Measurements from ENCODE around the gene SHC2.
"Not testable (repeated sequence)": the region's sequence is repeated elsewhere in the genome, so short reads cannot be mapped to it uniquely, and the experiment has no call there.

SHC2 gene

DNA sequence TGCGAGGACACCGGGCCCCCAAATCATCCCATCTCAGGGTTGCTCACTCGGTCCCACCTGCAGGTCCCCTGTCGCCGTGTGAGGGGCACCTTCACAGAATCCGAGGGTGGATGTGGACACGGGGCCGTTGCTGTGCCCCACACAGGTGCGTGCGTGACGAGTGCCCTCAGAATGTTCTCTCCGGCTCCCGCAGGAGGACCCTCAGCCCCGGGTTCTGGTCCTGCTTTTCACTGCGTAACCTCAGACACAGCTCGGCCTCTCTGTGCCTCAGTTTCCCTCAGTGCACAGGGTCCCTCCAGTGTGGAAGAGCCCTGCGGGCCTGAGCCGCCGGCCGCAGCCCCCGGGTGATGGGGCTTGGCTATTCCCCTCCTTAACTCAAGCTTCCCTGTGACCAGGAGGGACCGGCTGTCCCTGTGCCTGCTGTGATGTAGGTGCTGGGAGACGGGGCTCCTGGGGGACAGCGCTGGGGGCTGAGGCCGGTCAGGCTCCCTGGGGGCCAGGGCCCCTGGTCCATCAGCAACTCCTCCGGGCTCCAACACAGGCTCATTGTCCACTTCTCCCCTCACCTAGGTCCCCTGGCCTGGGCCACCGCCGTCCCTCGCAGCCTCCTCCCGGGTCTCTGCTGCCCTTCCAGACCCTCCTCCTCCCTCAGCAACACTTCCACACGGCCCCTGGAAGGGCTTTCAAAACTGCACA is 4.8 kb downstream of the SHC2 start:
- Histone ChIP-seq H3K4me1 (no peaks in the 10 kb centered on the region), H3K9me3 (no peaks in the 10 kb centered on the region; the same call in 1 of the 2 replicates), H3K27me3 (ENCODE audit: low read depth) (no peaks in the 10 kb centered on the region), H3K4me3 (no peak overlapping the region), H3K36me3 (replicated peaks) (no peaks in the 10 kb centered on the region)
- DNase-seq (ENCODE audit: low spot score in 2 of 2): no peak
- in situ Hi-C loops (cut with MboI; ENCODE audit: low sequenced_read_pairs): no loop called here

- Histone ChIP-seq H3K36me3 (replicated peaks) (no peaks in the 10 kb centered on the region), H3K9me3 (no peaks in the 10 kb centered on the region; the same call in 1 of the 2 replicates), H3K4me1 (no peaks in the 10 kb centered on the region), H3K4me3 (no peak overlapping the region), H3K27me3 (ENCODE audit: low read depth) (no peaks in the 10 kb centered on the region)
- no peak for DNase-seq (ENCODE audit: low spot score in 2 of 2)
- in situ Hi-C loops (cut with MboI; ENCODE audit: low sequenced_read_pairs): no loop called here
Observed at GRCh38 chr19:455031-455705, 5.7 kb downstream of the SHC2 start.

GRCh38 chr19:453606-454005 is 7.2 kb downstream of the SHC2 start:
- Histone ChIP-seq H3K4me3 (no peak overlapping the region), H3K9me3 (no peaks in the 10 kb centered on the region; the same call in 1 of the 2 replicates), H3K4me1 (no peaks in the 10 kb centered on the region), H3K27me3 (ENCODE audit: low read depth) (no peaks in the 10 kb centered on the region), H3K36me3 (replicated peaks) (no peaks in the 10 kb centered on the region)
- no peak for DNase-seq (ENCODE audit: low spot score in 2 of 2)
- in situ Hi-C loops (cut with MboI; ENCODE audit: low sequenced_read_pairs): no loop called here

DNA sequence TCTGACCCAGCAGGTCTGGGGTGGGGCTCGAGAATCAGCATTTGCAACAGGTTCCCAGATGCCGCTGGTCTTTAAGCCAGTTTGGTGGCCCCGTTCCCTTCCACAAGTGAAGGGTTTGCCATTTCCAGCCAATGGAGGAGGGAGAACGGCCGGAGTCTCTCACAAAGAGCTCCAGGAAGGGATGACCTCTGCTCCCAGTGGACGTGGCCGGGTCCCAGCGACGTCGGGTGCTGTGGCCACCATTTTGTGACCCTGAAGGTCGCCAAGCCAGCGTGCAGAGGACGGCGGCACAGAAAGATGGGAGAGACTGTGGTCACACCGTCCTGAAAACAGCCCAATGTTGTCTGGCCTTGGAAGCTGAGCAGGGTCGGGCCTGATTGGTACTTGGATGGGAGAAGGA is 8.0 kb downstream of the SHC2 start:
- Histone ChIP-seq H3K9me3 (no peaks in the 10 kb centered on the region; the same call in 1 of the 2 replicates), H3K27me3 (ENCODE audit: low read depth) (no peaks in the 10 kb centered on the region), H3K4me3 (no peak overlapping the region), H3K36me3 (replicated peaks) (no peaks in the 10 kb centered on the region), H3K4me1 (no peaks in the 10 kb centered on the region)
- DNase-seq (ENCODE audit: low spot score in 2 of 2): no peak
- in situ Hi-C loops (cut with MboI; ENCODE audit: low sequenced_read_pairs): no loop called here

DNA sequence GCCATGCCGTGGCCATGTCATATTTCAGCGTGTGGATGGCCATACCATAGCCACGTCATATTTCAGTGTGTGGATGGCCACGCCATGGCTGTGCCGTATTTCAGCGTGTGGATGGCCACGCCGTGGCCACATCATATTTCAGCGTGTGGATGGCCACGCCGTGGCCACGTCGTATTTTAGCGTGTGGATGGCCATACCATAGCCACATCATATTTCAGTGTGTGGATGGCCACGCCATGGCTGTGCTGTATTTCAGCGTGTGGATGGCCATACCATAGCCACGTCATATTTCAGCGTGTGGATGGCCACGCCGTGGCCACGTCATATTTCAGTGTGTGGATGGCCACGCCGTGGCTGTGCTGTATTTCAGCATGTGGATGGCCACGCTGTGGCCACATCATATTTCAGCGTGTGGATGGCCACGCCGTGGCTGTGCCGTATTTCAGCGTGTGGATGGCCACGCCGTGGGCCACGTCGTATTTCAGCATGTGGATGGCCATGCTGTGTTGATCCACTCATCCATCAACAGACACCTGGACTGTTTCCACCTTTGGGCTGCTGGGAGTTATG is 9.8 kb downstream of the SHC2 start:
- in situ Hi-C loops (cut with MboI; ENCODE audit: low sequenced_read_pairs): not testable (repeated sequence)

DNA sequence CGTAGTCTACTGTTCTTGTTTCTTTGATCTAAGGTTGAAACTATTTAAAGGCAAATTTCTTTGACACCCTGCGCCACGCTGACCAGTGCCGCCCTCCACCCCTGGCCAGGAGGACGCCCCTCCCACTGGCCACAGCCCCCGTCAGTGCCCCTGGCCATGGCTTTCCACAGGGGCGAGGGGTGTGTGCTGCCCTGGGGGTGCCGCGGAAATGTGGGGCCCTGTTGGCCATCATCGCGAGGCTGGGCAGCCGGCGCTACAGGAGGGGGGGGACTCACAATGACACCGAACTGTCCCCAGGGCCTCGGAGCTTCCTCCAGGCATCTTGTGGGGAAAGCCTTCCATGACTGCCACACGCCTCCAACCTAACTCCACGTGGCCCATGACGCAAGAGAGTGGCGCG is 10.9 kb downstream of the SHC2 start:
- Histone ChIP-seq H3K9me3 (no peaks in the 10 kb centered on the region; the same call in 1 of the 2 replicates), H3K4me1 (no peaks in the 10 kb centered on the region), H3K36me3 (replicated peaks) (no peaks in the 10 kb centered on the region), H3K4me3 (no peak overlapping the region), H3K27me3 (ENCODE audit: low read depth) (no peaks in the 10 kb centered on the region)
- in situ Hi-C loops (cut with MboI; ENCODE audit: low sequenced_read_pairs): loop anchor here (10.0 kb wide), 1 partner anchor 125 kb away; no protein-coding TSS in a partner anchor
- DNase-seq (ENCODE audit: low spot score in 2 of 2): no peak

More for the DNA sequence above, 9.8 kb downstream of the SHC2 start:
- H3K4me1 ChIP-seq; H3K27me3 ChIP-seq (ENCODE audit: low read depth); H3K4me3 ChIP-seq; H3K9me3 ChIP-seq; H3K36me3 ChIP-seq (replicated peaks); DNase-seq (ENCODE audit: low spot score in 2 of 2): not testable (repeated sequence)

DNA sequence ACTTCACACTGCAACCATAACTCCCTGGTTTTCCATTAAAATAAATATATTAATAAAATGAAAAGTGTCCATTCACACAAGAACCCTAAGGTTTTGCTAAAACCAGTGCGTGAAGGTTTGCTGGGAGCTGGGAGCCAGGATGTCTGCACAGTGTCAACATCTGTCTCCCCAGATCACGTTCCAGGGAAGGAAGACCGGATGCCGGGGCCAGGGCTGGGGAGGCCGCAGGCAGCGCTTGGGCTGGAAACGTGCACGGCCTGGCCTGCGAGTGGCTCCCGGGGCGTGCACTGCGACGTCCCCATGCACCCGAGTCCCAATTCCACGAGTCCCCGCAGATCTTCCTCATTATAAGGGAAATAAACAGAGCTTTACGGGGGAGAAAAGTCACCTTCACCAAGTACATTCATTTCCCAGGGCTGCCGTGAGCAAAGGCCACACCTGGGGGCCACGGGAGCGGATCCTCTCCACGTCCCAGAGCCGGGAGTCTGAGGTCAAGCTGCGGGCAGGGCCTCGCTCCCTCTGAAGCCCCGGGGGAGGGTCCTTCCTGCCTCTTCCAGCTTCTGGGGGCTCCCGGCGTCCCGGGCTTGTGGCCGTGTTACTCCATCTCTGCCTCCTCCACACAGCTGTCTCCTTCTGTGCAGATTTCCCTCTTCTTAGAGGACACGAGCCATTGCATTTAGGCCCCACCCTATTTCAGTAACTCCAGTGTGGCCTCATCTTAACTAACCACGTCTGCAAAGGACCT is 12.8 kb downstream of the SHC2 start:
- DNase-seq (ENCODE audit: low spot score in 2 of 2): no peak
- Histone ChIP-seq H3K4me1 (no peaks in the 10 kb centered on the region), H3K36me3 (replicated peaks) (no peaks in the 10 kb centered on the region), H3K9me3 (no peaks in the 10 kb centered on the region; the same call in 1 of the 2 replicates), H3K4me3 (no peak overlapping the region), H3K27me3 (ENCODE audit: low read depth) (no peaks in the 10 kb centered on the region)
- in situ Hi-C loops (cut with MboI; ENCODE audit: low sequenced_read_pairs): loop anchor here (10.0 kb wide), 1 partner anchor 123 kb away; no protein-coding TSS in a partner anchor

GRCh38 chr19:447064-447426 is 13.8 kb downstream of the SHC2 start:
- Histone ChIP-seq H3K9me3 (no peaks in the 10 kb centered on the region), H3K4me1 (no peaks in the 10 kb centered on the region), H3K4me3 (no peak overlapping the region), H3K27me3 (ENCODE audit: low read depth) (no peaks in the 10 kb centered on the region), H3K36me3 (replicated peaks) (no peaks in the 10 kb centered on the region)
- DNase-seq (ENCODE audit: low spot score in 2 of 2): no peak
- in situ Hi-C loops (cut with MboI; ENCODE audit: low sequenced_read_pairs): loop anchor here (10.0 kb wide), 1 partner anchor 122 kb away; no protein-coding TSS in a partner anchor

DNA sequence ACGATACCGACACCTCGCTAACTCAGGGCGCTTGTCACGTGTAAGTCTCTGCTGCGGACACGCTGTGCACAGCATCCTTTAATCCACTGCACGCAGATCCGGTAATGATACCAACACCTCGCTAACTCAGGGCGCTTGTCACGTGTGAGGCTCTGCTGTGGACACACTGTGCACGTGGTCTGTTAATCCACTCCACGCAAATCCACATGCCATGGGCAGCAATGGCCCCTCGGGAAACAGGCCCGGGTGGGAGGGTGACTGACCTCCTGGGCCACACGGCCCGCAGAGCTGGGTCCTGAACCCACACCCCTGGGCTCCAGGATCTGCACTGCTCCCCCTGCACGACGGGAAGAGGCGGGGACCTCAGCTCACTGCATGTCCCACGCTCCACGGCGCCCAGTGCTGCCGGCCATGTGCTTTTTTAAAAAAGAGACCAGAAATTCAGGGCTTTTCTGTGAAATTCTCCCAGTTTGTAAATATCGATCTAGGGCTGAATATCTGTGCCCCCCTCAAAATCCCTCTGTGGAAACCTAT is 16.1 kb downstream of the SHC2 start:
- in situ Hi-C loops (cut with MboI; ENCODE audit: low sequenced_read_pairs): loop anchor here (10.0 kb wide), 1 partner anchor 120 kb away; no protein-coding TSS in a partner anchor
- no peak for DNase-seq (ENCODE audit: low spot score in 2 of 2)
- Histone ChIP-seq H3K4me1 (no peaks in the 10 kb centered on the region), H3K9me3 (no peaks in the 10 kb centered on the region), H3K36me3 (replicated peaks) (no peaks in the 10 kb centered on the region), H3K4me3 (no peak overlapping the region), H3K27me3 (ENCODE audit: low read depth) (no peaks in the 10 kb centered on the region)

- DNase-seq (ENCODE audit: low spot score in 2 of 2): no peak
- Histone ChIP-seq H3K36me3 (replicated peaks) (no peaks in the 10 kb centered on the region), H3K27me3 (ENCODE audit: low read depth) (no peaks in the 10 kb centered on the region), H3K4me3 (no peak overlapping the region), H3K4me1 (no peaks in the 10 kb centered on the region), H3K9me3 (no peaks in the 10 kb centered on the region)
- in situ Hi-C loops (cut with MboI; ENCODE audit: low sequenced_read_pairs): loop anchor here (10.0 kb wide), 1 partner anchor 118 kb away; no protein-coding TSS in a partner anchor
Observed at GRCh38 chr19:443005-443404, 17.8 kb downstream of the SHC2 start.

DNA sequence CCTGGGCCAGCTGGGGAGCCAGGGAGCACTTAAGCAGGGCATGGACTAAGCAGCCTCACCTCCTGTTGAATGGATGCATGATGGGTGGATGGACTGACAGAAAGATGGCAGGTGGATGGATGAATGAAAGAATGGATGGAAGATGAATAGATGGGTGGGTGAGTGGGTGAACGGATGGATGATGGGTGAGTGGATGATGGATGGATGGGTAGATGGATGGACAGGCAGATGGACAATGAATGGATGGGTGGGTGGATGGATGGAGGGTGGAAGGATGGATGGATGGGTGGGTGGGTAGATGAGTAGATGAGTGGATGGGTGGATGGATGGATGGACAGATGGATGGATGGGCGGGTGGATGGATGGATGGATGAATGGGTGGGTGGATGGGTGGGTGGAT is 18.7 kb downstream of the SHC2 start:
- Histone ChIP-seq H3K36me3 (replicated peaks) (no peaks in the 10 kb centered on the region), H3K27me3 (ENCODE audit: low read depth) (no peaks in the 10 kb centered on the region), H3K9me3 (no peaks in the 10 kb centered on the region), H3K4me3 (no peak overlapping the region), H3K4me1 (no peaks in the 10 kb centered on the region)
- DNase-seq (ENCODE audit: low spot score in 2 of 2): no peak
- in situ Hi-C loops (cut with MboI; ENCODE audit: low sequenced_read_pairs): loop anchor here (10.0 kb wide), 1 partner anchor 117 kb away; no protein-coding TSS in a partner anchor

- Histone ChIP-seq H3K4me1 (no peaks in the 10 kb centered on the region), H3K9me3 (no peaks in the 10 kb centered on the region), H3K36me3 (replicated peaks) (no peaks in the 10 kb centered on the region), H3K4me3 (no peak overlapping the region), H3K27me3 (ENCODE audit: low read depth) (no peaks in the 10 kb centered on the region)
- no peak for DNase-seq (ENCODE audit: low spot score in 2 of 2)
- in situ Hi-C loops (cut with MboI; ENCODE audit: low sequenced_read_pairs): loop anchor here (10.0 kb wide), 1 partner anchor 117 kb away; no protein-coding TSS in a partner anchor
Observed at GRCh38 chr19:441213-441836, 19.5 kb downstream of the SHC2 start.

All from HAP-1 (cell line).